ENCODE results near the gene ZFP42.

ZFP42 gene

GRCh38 chr4:188029114-188029513 lies 33.5 kb downstream of the ZFP42 start:
- Histone ChIP-seq H3K27me3 (ENCODE audit: insufficient read depth, poor library complexity, severe bottlenecking) (no peaks in the 10 kb centered on the region), H3K27ac (replicated peaks) (no peak overlapping the region), H3K4me3 (replicated peaks; ENCODE audit: insufficient read depth, low read length) (no peak overlapping the region)
- no peak for DNase-seq (ENCODE audit: low read depth in 1 of 2, low spot score in 1 of 2)
- TF ChIP-seq, protein P1, sequence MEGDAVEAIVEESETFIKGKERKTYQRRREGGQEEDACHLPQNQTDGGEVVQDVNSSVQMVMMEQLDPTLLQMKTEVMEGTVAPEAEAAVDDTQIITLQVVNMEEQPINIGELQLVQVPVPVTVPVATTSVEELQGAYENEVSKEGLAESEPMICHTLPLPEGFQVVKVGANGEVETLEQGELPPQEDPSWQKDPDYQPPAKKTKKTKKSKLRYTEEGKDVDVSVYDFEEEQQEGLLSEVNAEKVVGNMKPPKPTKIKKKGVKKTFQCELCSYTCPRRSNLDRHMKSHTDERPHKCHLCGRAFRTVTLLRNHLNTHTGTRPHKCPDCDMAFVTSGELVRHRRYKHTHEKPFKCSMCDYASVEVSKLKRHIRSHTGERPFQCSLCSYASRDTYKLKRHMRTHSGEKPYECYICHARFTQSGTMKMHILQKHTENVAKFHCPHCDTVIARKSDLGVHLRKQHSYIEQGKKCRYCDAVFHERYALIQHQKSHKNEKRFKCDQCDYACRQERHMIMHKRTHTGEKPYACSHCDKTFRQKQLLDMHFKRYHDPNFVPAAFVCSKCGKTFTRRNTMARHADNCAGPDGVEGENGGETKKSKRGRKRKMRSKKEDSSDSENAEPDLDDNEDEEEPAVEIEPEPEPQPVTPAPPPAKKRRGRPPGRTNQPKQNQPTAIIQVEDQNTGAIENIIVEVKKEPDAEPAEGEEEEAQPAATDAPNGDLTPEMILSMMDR (IDR thresholded peaks at IDR 0.05; ENCODE audit: insufficient read depth, low read length), result no peak
- TF ChIP-seq GABPA (IDR thresholded peaks at IDR 0.05; ENCODE audit: low read depth), result no peak
- TF ChIP-seq, protein P2, sequence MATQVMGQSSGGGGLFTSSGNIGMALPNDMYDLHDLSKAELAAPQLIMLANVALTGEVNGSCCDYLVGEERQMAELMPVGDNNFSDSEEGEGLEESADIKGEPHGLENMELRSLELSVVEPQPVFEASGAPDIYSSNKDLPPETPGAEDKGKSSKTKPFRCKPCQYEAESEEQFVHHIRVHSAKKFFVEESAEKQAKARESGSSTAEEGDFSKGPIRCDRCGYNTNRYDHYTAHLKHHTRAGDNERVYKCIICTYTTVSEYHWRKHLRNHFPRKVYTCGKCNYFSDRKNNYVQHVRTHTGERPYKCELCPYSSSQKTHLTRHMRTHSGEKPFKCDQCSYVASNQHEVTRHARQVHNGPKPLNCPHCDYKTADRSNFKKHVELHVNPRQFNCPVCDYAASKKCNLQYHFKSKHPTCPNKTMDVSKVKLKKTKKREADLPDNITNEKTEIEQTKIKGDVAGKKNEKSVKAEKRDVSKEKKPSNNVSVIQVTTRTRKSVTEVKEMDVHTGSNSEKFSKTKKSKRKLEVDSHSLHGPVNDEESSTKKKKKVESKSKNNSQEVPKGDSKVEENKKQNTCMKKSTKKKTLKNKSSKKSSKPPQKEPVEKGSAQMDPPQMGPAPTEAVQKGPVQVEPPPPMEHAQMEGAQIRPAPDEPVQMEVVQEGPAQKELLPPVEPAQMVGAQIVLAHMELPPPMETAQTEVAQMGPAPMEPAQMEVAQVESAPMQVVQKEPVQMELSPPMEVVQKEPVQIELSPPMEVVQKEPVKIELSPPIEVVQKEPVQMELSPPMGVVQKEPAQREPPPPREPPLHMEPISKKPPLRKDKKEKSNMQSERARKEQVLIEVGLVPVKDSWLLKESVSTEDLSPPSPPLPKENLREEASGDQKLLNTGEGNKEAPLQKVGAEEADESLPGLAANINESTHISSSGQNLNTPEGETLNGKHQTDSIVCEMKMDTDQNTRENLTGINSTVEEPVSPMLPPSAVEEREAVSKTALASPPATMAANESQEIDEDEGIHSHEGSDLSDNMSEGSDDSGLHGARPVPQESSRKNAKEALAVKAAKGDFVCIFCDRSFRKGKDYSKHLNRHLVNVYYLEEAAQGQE (IDR thresholded peaks at IDR 0.05; ENCODE audit: insufficient replicate concordance, low read depth), result no peak
- TF ChIP-seq POLR2AphosphoS5 (IDR thresholded peaks at IDR 0.05; ENCODE audit: low read depth), result no peak
- TF ChIP-seq SPI1 (IDR thresholded peaks at IDR 0.05; ENCODE audit: borderline replicate concordance, low read depth), result no peak

- DNase-seq (ENCODE audit: low read depth in 1 of 2, low spot score in 1 of 2), result no peak
- H3K27ac ChIP-seq (replicated peaks), result no peak overlapping the region
- H3K4me3 ChIP-seq (replicated peaks; ENCODE audit: insufficient read depth, low read length), result no peak overlapping the region
- H3K27me3 ChIP-seq (ENCODE audit: insufficient read depth, poor library complexity, severe bottlenecking), result no peaks in the 10 kb centered on the region
- TF ChIP-seq POLR2AphosphoS5 (IDR thresholded peaks at IDR 0.05; ENCODE audit: low read depth) (no peak), SPI1 (IDR thresholded peaks at IDR 0.05; ENCODE audit: borderline replicate concordance, low read depth) (no peak), GABPA (IDR thresholded peaks at IDR 0.05; ENCODE audit: low read depth) (no peak)
- TF ChIP-seq, protein P2 (IDR thresholded peaks at IDR 0.05; ENCODE audit: insufficient replicate concordance, low read depth), result no peak
- TF ChIP-seq, protein P1 (IDR thresholded peaks at IDR 0.05; ENCODE audit: insufficient read depth, low read length), result no peak
These were observed 34.8 kb downstream of the ZFP42 start for GRCh38 chr4:188030401-188030800.

DNA sequence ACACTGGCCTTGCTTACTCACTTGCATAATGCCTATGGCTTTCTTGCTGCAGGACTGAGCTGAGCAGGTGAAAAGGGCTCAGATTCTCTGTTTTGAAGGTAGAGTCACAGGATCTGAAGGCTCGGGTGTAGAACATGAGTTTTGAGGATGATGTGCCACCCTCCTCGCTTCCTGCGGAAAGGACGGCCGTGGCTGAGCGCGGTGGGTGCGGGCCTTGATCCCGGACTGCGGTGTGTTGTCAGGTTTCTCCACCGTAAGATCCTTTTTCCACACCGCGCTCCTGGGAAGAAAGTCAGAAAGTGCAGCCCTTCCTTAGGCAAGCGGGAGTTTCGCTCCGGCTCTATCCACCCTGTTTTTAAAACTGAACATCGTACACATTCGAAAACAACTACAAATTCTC lies 36.2 kb downstream of the ZFP42 start:
- TF ChIP-seq POLR2AphosphoS5 (IDR thresholded peaks at IDR 0.05; ENCODE audit: low read depth) (no peak), GABPA (IDR thresholded peaks at IDR 0.05; ENCODE audit: low read depth) (no peak), SPI1 (IDR thresholded peaks at IDR 0.05; ENCODE audit: borderline replicate concordance, low read depth) (no peak)
- TF ChIP-seq, protein P1 (IDR thresholded peaks at IDR 0.05; ENCODE audit: insufficient read depth, low read length), result no peak
- TF ChIP-seq, protein P2 (IDR thresholded peaks at IDR 0.05; ENCODE audit: insufficient replicate concordance, low read depth), result no peak
- Histone ChIP-seq H3K27ac (replicated peaks) (no peak overlapping the region), H3K27me3 (ENCODE audit: insufficient read depth, poor library complexity, severe bottlenecking) (no peaks in the 10 kb centered on the region), H3K4me3 (replicated peaks; ENCODE audit: insufficient read depth, low read length) (no peak overlapping the region)
- no peak for DNase-seq (ENCODE audit: low read depth in 1 of 2, low spot score in 1 of 2)
